H1 (cell line): ENCODE results near the gene KRTAP12-2. TPM values are rescaled to one million over a fixed set of nuclear protein-coding genes. Genes with fewer than 3 reads are reported as not detected.

Source experiments
- CTCF ChIA-PET: fragments of 300-600 bp; sonication (Branson Sonifier 250); formaldehyde crosslinking; loops from one replicate; lab custom pipeline; 2021; ENCODE audit not compliant: partially characterized antibody; lab: Charles Lee
- POLR2A ChIA-PET: fragments of 300-600 bp; sonication (Branson Sonifier 250); formaldehyde crosslinking; loops from one replicate; lab custom pipeline; 2021; ENCODE audit warnings: inconsistent platforms; ENCODE audit not compliant: partially characterized antibody; lab: Charles Lee
- DNase-seq, 2 experiments: peaks; one replicate each; pipeline versions ENCODE4 v3.0.0 to v3.0.0-alpha.2; 2010 to 2022; ENCODE audit warnings: low spot score in 2 of 2, low read depth in 1 of 2, mixed read lengths in 1 of 2
- FAIRE-seq: peaks from 2 replicates; lab custom pipeline; 2011; peaks lifted over from hg19 to GRCh38; lab: Jason Lieb, UNC
- H2AFZ ChIP-seq: 2 replicates; pipeline ENCODE4 v1.8.1; 2012; ENCODE audit warnings: low read length, inconsistent platforms
- H2AK5ac ChIP-seq: 2 replicates; pipeline ENCODE4 v1.6.1; 2013; ENCODE audit warnings: low read depth, low read length
- H2BK120ac ChIP-seq: replicated peaks from 2 replicates; pipeline ENCODE3; 2013; ENCODE audit warnings: low read depth, low read length, inconsistent platforms
- H2BK12ac ChIP-seq: 2 replicates; pipeline ENCODE4 v1.6.1; 2013; ENCODE audit warnings: low read depth, low read length
- H2BK15ac ChIP-seq: 2 replicates; pipeline ENCODE4 v1.6.1; 2013; ENCODE audit warnings: low read length
- H2BK20ac ChIP-seq: 2 replicates; pipeline ENCODE4 v1.6.1; 2013; ENCODE audit warnings: low read length
- H2BK5ac ChIP-seq: 2 replicates; pipeline ENCODE4 v1.6.1; 2013; ENCODE audit warnings: low read depth, low read length
- H3K14ac ChIP-seq: 2 replicates; pipeline ENCODE4 v1.6.1; 2013; ENCODE audit warnings: inconsistent platforms; ENCODE audit not compliant: insufficient read length
- H3K18ac ChIP-seq: 2 replicates; pipeline ENCODE4 v1.6.1; 2013; ENCODE audit warnings: low read length; ENCODE audit errors: extremely low read depth
- H3K23ac ChIP-seq: 2 replicates; pipeline ENCODE4 v1.6.1; 2013; ENCODE audit warnings: inconsistent platforms; ENCODE audit not compliant: insufficient read length
- H3K23me2 ChIP-seq: 2 replicates; pipeline ENCODE4 v1.6.1; 2013; ENCODE audit warnings: low read depth, low read length
- H3K27ac ChIP-seq: 2 replicates; pipeline ENCODE4 v1.6.1; 2011; ENCODE audit warnings: low read depth, low read length, inconsistent platforms
- H3K27me3 ChIP-seq, 4 experiments: replicated peaks in 1 of 4; 1 replicate in 1 of 4; 2 replicates in 3 of 4; pipeline versions ENCODE4 v1.6.1 to v1.8.1; 2011 to 2013; ENCODE audit warnings: low read length in 3 of 4, mild to moderate bottlenecking in 3 of 4, inconsistent platforms in 2 of 4, mixed read lengths in 2 of 4, moderate library complexity in 1 of 4; ENCODE audit not compliant: control insufficient read depth in 3 of 4, insufficient read depth in 3 of 4; ENCODE audit errors: extremely low read depth in 1 of 4
- H3K36me3 ChIP-seq, 4 experiments: 2 replicates each; pipeline versions ENCODE4 v1.6.1 to v1.8.1; 2011 to 2013; ENCODE audit warnings: mild to moderate bottlenecking in 4 of 4, low read length in 3 of 4, moderate library complexity in 2 of 4, control low read depth in 1 of 4, inconsistent platforms in 1 of 4; ENCODE audit not compliant: insufficient read depth in 4 of 4, control insufficient read depth in 2 of 4
- H3K4ac ChIP-seq: replicated peaks from 2 replicates; pipeline ENCODE3; 2013; ENCODE audit warnings: low read length, low read depth, mixed read lengths, inconsistent platforms; ENCODE audit not compliant: insufficient read length
- H3K4me1 ChIP-seq, 4 experiments: replicated peaks in 1 of 4; 1 replicate in 1 of 4; 2 replicates in 3 of 4; pipeline versions ENCODE4 v1.6.1 to v1.8.1; 2011 to 2013; ENCODE audit warnings: low read length in 3 of 4, inconsistent platforms in 2 of 4, mixed read lengths in 1 of 4; ENCODE audit not compliant: insufficient read depth in 4 of 4, control insufficient read depth in 3 of 4
- H3K4me2 ChIP-seq, 2 experiments: 2 replicates each; pipeline versions ENCODE4 v1.6.1 to v1.8.1; 2011 to 2013; ENCODE audit warnings: low read depth in 2 of 2, low read length in 2 of 2, control low read depth in 1 of 2, inconsistent platforms in 1 of 2, mild to moderate bottlenecking in 1 of 2; ENCODE audit not compliant: insufficient read depth in 1 of 2
- H3K4me3 ChIP-seq, 4 experiments: fragments of 200-600, 300-600 bp in 1 of 4; sonication (generic), shearing (Covaris generic), sonication (Bioruptor Twin) in 1 of 4; 2 replicates each; pipeline versions ENCODE4 v1.5.1 to v1.8.1; 2011 to 2016; ENCODE audit warnings: low read length in 4 of 4, low read depth in 3 of 4, control low read depth in 2 of 4, inconsistent platforms in 2 of 4, mild to moderate bottlenecking in 2 of 4, mixed read lengths in 1 of 4, moderate library complexity in 1 of 4; ENCODE audit not compliant: insufficient read depth in 2 of 4; ENCODE audit errors: extremely low read depth in 1 of 4
- H3K56ac ChIP-seq: replicated peaks from 2 replicates; pipeline ENCODE3; 2013; ENCODE audit warnings: low read depth, mild to moderate bottlenecking, mixed read lengths, low read length, inconsistent platforms; ENCODE audit not compliant: insufficient read length
- H3K79me1 ChIP-seq: 2 replicates; pipeline ENCODE4 v1.6.1; 2013; ENCODE audit warnings: low read depth, low read length, control low read depth
- H3K79me2 ChIP-seq, 2 experiments: 2 replicates each; pipeline versions ENCODE4 v1.6.1 to v1.8.1; 2012 to 2013; ENCODE audit warnings: low read length in 2 of 2, mild to moderate bottlenecking in 2 of 2, inconsistent platforms in 1 of 2; ENCODE audit not compliant: insufficient read depth in 2 of 2, control insufficient read depth in 1 of 2
- H3K9ac ChIP-seq, 4 experiments: replicated peaks in 1 of 4; 1 replicate in 1 of 4; 2 replicates in 3 of 4; pipeline versions ENCODE4 v1.6.1 to v1.8.1; 2011 to 2013; ENCODE audit warnings: low read depth in 3 of 4, low read length in 3 of 4, control low read depth in 2 of 4, mild to moderate bottlenecking in 2 of 4, moderate library complexity in 2 of 4, inconsistent platforms in 1 of 4; ENCODE audit errors: extremely low read depth in 1 of 4
- H3K9me3 ChIP-seq, 2 experiments: 2 replicates each; pipeline versions ENCODE4 v1.6.1 to v1.8.1; 2012 to 2013; ENCODE audit warnings: mild to moderate bottlenecking in 2 of 2, moderate library complexity in 2 of 2, control low read depth in 1 of 2, inconsistent platforms in 1 of 2, low read depth in 1 of 2, low read length in 1 of 2, mixed read lengths in 1 of 2; ENCODE audit not compliant: insufficient read depth in 2 of 2
- H4K20me1 ChIP-seq, 2 experiments: replicated peaks in 1 of 2; 2 replicates each; pipeline versions ENCODE3 to v1.8.1; 2011 to 2013; ENCODE audit warnings: inconsistent platforms in 2 of 2, low read length in 2 of 2, mild to moderate bottlenecking in 1 of 2; ENCODE audit not compliant: insufficient read depth in 2 of 2, control insufficient read depth in 1 of 2
- H4K5ac ChIP-seq: 2 replicates; pipeline ENCODE4 v1.6.1; 2013; ENCODE audit warnings: low read length, low read depth, mixed read lengths, inconsistent platforms; ENCODE audit not compliant: insufficient read length
- H4K8ac ChIP-seq: 2 replicates; pipeline ENCODE4 v1.8.0; 2013; ENCODE audit warnings: mild to moderate bottlenecking, moderate library complexity, low read length, inconsistent platforms; ENCODE audit not compliant: insufficient read depth; ENCODE audit errors: extremely low read depth
- H4K91ac ChIP-seq: replicated peaks from 2 replicates; pipeline ENCODE3; 2013; ENCODE audit warnings: low read length, mixed read lengths, inconsistent platforms; ENCODE audit not compliant: insufficient read length
- CBX5 ChIP-seq: fragments of 300-800, 300-1000 bp; sonication (generic); IDR thresholded peaks from 2 replicates; pipeline ENCODE4 v1.7.1; 2016; ENCODE audit warnings: antibody characterized with exemption, low read length, low read depth
- JUN ChIP-seq: IDR thresholded peaks from 2 replicates; pipeline ENCODE4 v1.6.1; 2011; ENCODE audit warnings: low read depth, mild to moderate bottlenecking, improper control_type of control experiment, low read length
- JUND ChIP-seq: IDR thresholded peaks from 2 replicates; pipeline ENCODE4 v1.6.1; 2011; ENCODE audit warnings: mild to moderate bottlenecking, improper control_type of control experiment, low read length
- RAD21 ChIP-seq, 2 experiments: IDR thresholded peaks in 1 of 2; conservative IDR thresholded peaks in 1 of 2; 2 replicates each; pipeline ENCODE4 v1.6.1; 2011; ENCODE audit warnings: low read depth in 2 of 2, low read length in 2 of 2, improper control_type of control experiment in 1 of 2, inconsistent platforms in 1 of 2, mild to moderate bottlenecking in 1 of 2, moderate library complexity in 1 of 2
- SIRT6 ChIP-seq: IDR thresholded peaks from one replicate; pipeline ENCODE4 v1.7.1; 2012; ENCODE audit warnings: low read length, inconsistent platforms
- TAF1 ChIP-seq: IDR thresholded peaks from 2 replicates; pipeline ENCODE4 v1.6.1; 2011; ENCODE audit warnings: mild to moderate bottlenecking, low read depth, low read length
- TCF12 ChIP-seq: IDR thresholded peaks from 2 replicates; pipeline ENCODE4 v1.6.1; 2011; ENCODE audit warnings: low read depth, mild to moderate bottlenecking, low read length
- WGBS, 2 experiments: shearing (Covaris generic) in 1 of 2; methylation state at CpG; one replicate each; pipeline versions ENCODE4 v1.1.6 to v1.1.7; 2013 to 2015; ENCODE audit warnings: low lambda C conversion rate in 2 of 2, mixed read lengths in 2 of 2, inconsistent platforms in 1 of 2, low coverage in 1 of 2, missing lambda C conversion rate in 1 of 2; ENCODE audit not compliant: insufficient replicate concordance in 2 of 2, insufficient coverage in 1 of 2, insufficient read length in 1 of 2; ENCODE audit errors: extremely low coverage in 1 of 2, missing lambda C conversion rate in 1 of 2; 5-methylcytosine and 5-hydroxymethylcytosine counted together
- polyA plus RNA-seq, 7 experiments: library from polyadenylated mRNA; depleted of rRNA in 3 of 7; stranded (reverse) in 5 of 7; unstranded in 2 of 7; fragments of >200 nt in 5 of 7; fragments of 200-250 nt in 2 of 7; gene quantifications; 1 replicate in 5 of 7; 2 replicates in 1 of 7; 4 replicates in 1 of 7; pipeline versions ENCODE4 v1.2.1 to v1.2.3, GENCODE V29; 2011 to 2013; ENCODE audit warnings: missing spikeins in 2 of 7, mixed read lengths in 2 of 7
- total RNA-seq: library from RNA; stranded (reverse); fragmentation: NEBNext Ultra II Directional; extraction: Animal tissue kit (Norgen Biotek cat#: 25700); gene quantifications from 2 replicates; pipeline ENCODE4 v1.2.1, GENCODE V29; 2021
- TF ChIP-seq, protein P1 (sequence below): IDR thresholded peaks from 2 replicates; pipeline ENCODE4 v1.6.1; 2012; ENCODE audit warnings: inconsistent platforms

The KRTAP12-2 gene
- total and polyA plus RNA-seq, 2 of the 8 experiments (the other 6 are each of a cell fraction or from before 2014, with no cell fraction given): 0.50 TPM; not detected in 1

GRCh38 chr21:44618909-44619308 lies 47.8 kb downstream of the KRTAP12-2 start:
- no peak overlapping the region for H2BK15ac ChIP-seq
- no peak overlapping the region for H4K91ac ChIP-seq
- no peak overlapping the region for H3K14ac ChIP-seq
- H2BK5ac ChIP-seq: no peak overlapping the region
- H3K23ac ChIP-seq: no peak overlapping the region
- H3K27me3 ChIP-seq: no peaks in the 10 kb centered on the region
- H3K27ac ChIP-seq: no peak overlapping the region
- H2BK120ac ChIP-seq: no peak overlapping the region
- WGBS, 2 experiments: 93% methylated on average over 3 of the region's 3 CpGs; no CpG with 5 or more reads in 1 of the 2 experiments
- CTCF ChIA-PET: interaction anchor here (0.6 to 4.0 kb wide), 25 partner anchors 8 to 182 kb away, joined by 3 to 16 read pairs (median 4); partner anchors contain the start of genes KRTAP10-11, KRTAP10-7, KRTAP10-9 and KRTAP12-2
- TF ChIP-seq RAD21 (IDR thresholded peaks at IDR 0.05 in 1 of 2, conservative IDR thresholded peaks at IDR 0.05 in 1 of 2; ENCODE audit: low read depth in 2 of 2, low read length in 2 of 2) (no peak), TAF1 (no peak), SIRT6 (no peak), CBX5 (no peak), JUND (no peak), TCF12 (no peak), JUN (no peak)
- TF ChIP-seq, protein P1, sequence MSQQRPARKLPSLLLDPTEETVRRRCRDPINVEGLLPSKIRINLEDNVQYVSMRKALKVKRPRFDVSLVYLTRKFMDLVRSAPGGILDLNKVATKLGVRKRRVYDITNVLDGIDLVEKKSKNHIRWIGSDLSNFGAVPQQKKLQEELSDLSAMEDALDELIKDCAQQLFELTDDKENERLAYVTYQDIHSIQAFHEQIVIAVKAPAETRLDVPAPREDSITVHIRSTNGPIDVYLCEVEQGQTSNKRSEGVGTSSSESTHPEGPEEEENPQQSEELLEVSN: no peak
- H3K79me1 ChIP-seq: no peaks in the 10 kb centered on the region; the same call in 1 of the 2 replicates
- H3K79me2 ChIP-seq: no peaks in the 10 kb centered on the region
- H2BK20ac ChIP-seq: no peak overlapping the region
- H3K4ac ChIP-seq: peak overlapping the region; percentile 50
- POLR2A ChIA-PET: no interaction called here
- H3K9ac ChIP-seq: no peak overlapping the region; a peak in 1 of 7 replicates
- H2AK5ac ChIP-seq: no peak overlapping the region
- H3K4me3 ChIP-seq: no peak overlapping the region
- H2BK12ac ChIP-seq: no peak overlapping the region
- H2AFZ ChIP-seq: no peak overlapping the region
- no peak overlapping the region for H3K18ac ChIP-seq
- no peaks in the 10 kb centered on the region for H3K23me2 ChIP-seq
- FAIRE-seq (no peak), DNase-seq (no peak)
- no peak overlapping the region for H3K56ac ChIP-seq
- no peak overlapping the region for H3K4me2 ChIP-seq
- peaks cover 0 to 5% (median 2%) of the 10 kb centered on the region in 4 experiments; a peak in 4 of 7 replicates for H3K4me1 ChIP-seq
- H4K20me1 ChIP-seq: peaks cover 0 to 1% of the 10 kb centered on the region in 2 experiments
- peaks cover 10 to 11% of the 10 kb centered on the region in 2 experiments for H3K9me3 ChIP-seq
- no peak overlapping the region for H4K8ac ChIP-seq
- no peaks in the 10 kb centered on the region for H3K36me3 ChIP-seq
- H4K5ac ChIP-seq: no peak overlapping the region
